Mucosa of rectum (tissue), 2 donors: ENCODE results near the gene DAP3.
"Not testable (repeated sequence)": the region's sequence is repeated elsewhere in the genome, so short reads cannot be mapped to it uniquely, and the experiment has no call there.

Source experiments
- H3K27ac ChIP-seq, 2 donors: one replicate each; pipeline ENCODE4 v1.7.0; 2013; ENCODE audit warnings: inconsistent platforms in 2 of 2, low read depth in 2 of 2, low read length in 2 of 2
- H3K27me3 ChIP-seq, 2 donors: one replicate each; pipeline ENCODE4 v1.7.0; 2013; ENCODE audit warnings: low read length in 2 of 2; ENCODE audit not compliant: control insufficient read depth in 2 of 2, insufficient read depth in 2 of 2
- H3K36me3 ChIP-seq, 2 donors: one replicate each; pipeline ENCODE4 v1.7.0; 2013; ENCODE audit warnings: low read length in 2 of 2; ENCODE audit not compliant: control insufficient read depth in 2 of 2, insufficient read depth in 2 of 2
- H3K4me1 ChIP-seq, 2 donors: one replicate each; pipeline ENCODE4 v1.7.0; 2013; ENCODE audit warnings: low read length in 2 of 2, mild to moderate bottlenecking in 1 of 2; ENCODE audit not compliant: control insufficient read depth in 2 of 2, insufficient read depth in 2 of 2
- H3K4me3 ChIP-seq, 2 donors: one replicate each; pipeline ENCODE4 v1.7.0; 2013; ENCODE audit warnings: low read length in 2 of 2
- H3K9ac ChIP-seq, 2 donors: one replicate each; pipeline ENCODE4 v1.7.0; 2013; ENCODE audit warnings: low read length in 2 of 2, low read depth in 1 of 2, mild to moderate bottlenecking in 1 of 2
- H3K9me3 ChIP-seq, 2 donors: one replicate each; pipeline ENCODE4 v1.7.0; 2013; ENCODE audit warnings: low read length in 2 of 2; ENCODE audit not compliant: control insufficient read depth in 2 of 2
- donor health status: healthy.
- donor health status: Normal muscosa, but diverticular disease.

Gene DAP3

DNA sequence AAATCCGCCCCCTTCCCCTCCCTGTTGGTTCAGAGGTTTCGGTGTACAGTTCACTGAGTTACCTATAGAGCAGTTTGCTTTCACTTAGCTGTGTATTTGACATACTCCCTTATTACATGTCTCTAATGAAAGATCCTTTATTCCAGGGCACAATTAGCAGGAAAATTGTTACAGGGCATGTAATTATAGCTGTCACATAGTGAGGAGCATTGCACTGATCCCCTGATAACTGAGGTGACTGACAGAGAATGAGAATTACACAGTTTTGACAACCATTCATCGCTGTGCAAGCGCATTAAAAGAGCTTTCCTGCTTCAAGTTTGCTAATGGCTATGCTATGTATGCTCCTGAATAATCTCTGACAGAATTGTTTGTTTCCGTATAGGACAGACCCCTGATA lies 26.9 kb downstream of the DAP3 start:
- H3K9me3 ChIP-seq = no peaks in the 10 kb centered on the region
- H3K36me3 ChIP-seq = peaks cover 2 to 12% of the 10 kb centered on the region in 2 donors
- H3K27me3 ChIP-seq = no peaks in the 10 kb centered on the region
- no peak overlapping the region for H3K4me3 ChIP-seq
- no peaks in the 10 kb centered on the region for H3K4me1 ChIP-seq
- no peak overlapping the region for H3K27ac ChIP-seq
- no peak overlapping the region for H3K9ac ChIP-seq

DNA sequence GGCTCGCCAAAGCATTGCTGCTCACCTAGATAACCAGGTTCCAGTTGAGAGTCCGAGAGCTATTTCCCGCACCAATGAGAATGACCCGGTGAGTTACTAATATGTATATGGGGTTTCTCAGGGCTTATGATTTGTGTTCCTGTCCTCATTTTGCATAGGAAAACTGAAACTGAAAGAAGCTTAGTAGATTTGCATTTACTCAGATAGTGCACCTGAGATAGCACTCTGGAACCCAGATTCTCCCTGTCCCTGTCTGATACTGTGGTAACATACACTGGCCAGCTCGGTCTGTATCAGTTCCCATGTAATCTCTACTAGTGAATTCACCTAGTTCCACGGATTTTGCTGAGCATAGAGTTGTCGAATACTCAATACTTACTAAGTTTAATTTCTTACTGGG lies 28.1 kb downstream of the DAP3 start:
- Histone ChIP-seq H3K4me3 (no peak overlapping the region), H3K36me3 (peaks cover 6 to 12% of the 10 kb centered on the region in 2 donors), H3K27me3 (no peaks in the 10 kb centered on the region), H3K27ac (no peak overlapping the region), H3K9ac (no peak overlapping the region), H3K9me3 (no peaks in the 10 kb centered on the region), H3K4me1 (no peaks in the 10 kb centered on the region)

DNA sequence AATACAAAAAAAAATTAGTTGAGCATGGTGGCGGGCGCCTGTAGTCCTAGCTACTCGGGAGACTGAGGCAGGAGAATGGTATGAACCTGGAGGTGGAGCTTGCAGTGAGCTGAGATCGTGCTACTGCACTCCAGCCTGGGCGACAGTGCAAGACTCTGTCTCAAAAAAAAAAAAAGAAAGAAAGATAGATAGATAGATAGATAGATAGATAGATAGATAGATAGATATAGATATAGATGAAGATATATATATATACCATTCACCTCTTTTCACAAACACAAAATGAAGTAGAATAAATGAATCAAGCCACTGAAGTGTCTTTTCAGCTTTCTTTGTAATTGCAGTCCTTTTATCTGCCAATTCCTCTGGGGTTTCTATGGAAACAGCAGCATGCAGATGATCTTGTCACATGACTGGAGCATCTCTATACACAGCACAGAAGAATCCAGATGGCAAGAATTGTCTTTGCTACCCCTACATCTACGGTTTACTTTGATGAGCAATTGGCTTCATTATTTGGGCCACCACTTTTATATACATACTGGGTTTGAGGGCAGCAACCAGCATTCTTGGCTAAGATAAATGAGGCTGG lies 29.7 kb downstream of the DAP3 start:
- not testable (repeated sequence) for H3K27me3 ChIP-seq, H3K4me3 ChIP-seq, H3K9ac ChIP-seq, H3K4me1 ChIP-seq, H3K9me3 ChIP-seq, H3K27ac ChIP-seq, H3K36me3 ChIP-seq

DNA sequence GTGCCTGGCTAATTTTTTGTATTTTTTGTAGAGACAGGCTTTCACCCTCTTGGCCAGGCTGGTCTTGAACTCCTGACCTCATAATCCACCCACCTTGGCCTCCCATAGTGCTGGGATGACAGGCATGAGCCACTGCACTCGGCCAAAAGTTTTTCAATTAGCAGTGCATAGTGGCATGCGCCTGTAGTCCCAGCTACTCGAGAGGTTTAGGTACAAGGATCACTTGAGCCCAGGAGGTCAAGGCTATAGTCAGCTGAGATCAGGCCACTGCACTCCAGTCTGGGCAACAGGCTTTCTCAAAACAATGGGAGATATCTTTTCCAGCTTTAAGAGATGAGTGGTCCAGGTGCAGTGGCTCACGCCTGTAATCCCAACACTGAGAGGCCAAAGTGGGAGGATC lies 30.8 kb downstream of the DAP3 start:
- Histone ChIP-seq H3K27me3 (no peaks in the 10 kb centered on the region), H3K4me1 (no peaks in the 10 kb centered on the region), H3K4me3 (no peak overlapping the region), H3K9ac (no peak overlapping the region), H3K27ac (no peak overlapping the region), H3K9me3 (no peaks in the 10 kb centered on the region), H3K36me3 (peaks cover under 1 to 6% of the 10 kb centered on the region in 2 donors)

DNA sequence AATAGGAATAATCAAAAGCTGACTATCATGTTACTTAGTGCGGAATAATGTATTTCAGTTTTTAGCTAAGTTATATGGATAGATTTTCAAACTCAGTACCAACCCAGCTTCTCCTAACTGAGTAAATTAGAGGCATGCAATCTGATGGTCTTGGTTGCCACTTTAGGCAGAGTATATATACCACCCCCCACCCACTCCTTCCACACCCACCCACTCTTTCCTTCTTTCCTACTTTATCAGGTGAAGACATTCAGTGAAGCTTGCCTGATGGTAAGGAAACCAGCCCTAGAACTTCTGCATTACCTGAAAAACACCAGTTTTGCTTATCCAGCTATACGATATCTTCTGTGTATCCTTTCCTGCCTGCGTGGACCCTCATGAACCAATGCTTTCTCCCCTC lies 36.3 kb downstream of the DAP3 start:
- H3K27me3 ChIP-seq = no peaks in the 10 kb centered on the region
- no peak overlapping the region for H3K27ac ChIP-seq
- H3K36me3 ChIP-seq = peaks cover 5 to 6% of the 10 kb centered on the region in 2 donors
- no peak overlapping the region for H3K9ac ChIP-seq
- H3K4me3 ChIP-seq = no peak overlapping the region
- H3K9me3 ChIP-seq = no peaks in the 10 kb centered on the region
- no peaks in the 10 kb centered on the region for H3K4me1 ChIP-seq

DNA sequence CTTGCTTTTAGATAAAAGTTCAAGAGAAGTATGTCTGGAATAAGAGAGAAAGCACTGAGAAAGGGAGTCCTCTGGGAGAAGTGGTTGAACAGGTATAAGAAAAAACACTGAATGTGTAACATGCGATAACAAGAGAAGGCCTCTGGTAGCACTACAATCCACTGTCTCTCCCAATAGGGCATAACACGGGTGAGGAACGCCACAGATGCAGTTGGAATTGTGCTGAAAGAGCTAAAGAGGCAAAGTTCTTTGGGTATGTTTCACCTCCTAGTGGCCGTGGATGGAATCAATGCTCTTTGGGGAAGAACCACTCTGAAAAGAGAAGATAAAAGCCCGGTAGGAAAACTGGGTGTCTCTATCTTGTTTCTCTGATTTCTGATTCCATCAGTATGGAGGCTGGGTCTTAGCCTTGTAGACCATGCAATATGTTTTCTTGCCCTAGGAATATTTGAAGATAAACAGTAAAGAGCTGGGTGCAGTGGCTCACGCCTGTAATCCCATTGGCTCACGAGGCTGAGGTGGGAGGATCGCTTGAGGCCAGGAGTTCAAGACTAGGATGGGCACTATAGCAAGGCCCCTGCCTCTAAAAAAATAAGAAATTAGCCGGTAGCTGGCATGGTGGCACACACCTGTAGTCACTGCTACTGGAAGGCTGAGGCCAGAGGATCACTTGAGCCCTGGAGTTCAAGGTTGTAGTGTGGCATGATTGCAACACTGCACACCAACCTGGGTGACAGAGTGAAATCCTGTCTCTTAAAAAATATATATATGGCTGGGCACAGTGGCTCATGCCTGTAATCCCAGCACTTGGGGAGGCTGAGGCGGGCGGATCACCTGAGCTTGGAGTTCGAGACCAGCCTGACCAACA lies 40.4 kb downstream of the DAP3 start:
- Histone ChIP-seq H3K9ac (no peak overlapping the region), H3K4me3 (no peak overlapping the region)

DNA sequence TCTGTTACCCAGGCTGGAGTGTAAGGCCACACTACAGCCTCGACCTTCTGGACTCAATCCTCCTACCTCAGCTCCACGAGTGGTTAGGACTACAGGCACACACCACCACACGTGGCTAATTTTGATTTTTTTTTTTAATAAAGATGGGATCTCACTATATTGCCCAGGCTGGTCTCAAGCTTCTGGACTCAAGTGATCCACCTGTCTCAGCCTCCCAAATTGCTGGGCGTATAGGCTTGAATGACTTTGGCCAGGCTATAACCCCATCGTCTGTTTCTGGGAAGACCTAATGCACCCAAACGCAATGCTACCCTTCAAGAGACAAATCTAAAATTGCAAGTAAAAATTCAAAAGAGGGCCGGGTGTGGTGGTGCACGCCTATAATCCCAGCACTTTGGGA lies 52.1 kb downstream of the DAP3 start:
- H3K9ac ChIP-seq = no peak overlapping the region
- peaks cover 0 to 4% of the 10 kb centered on the region in 2 donors for H3K4me1 ChIP-seq
- H3K36me3 ChIP-seq = peaks cover 17 to 23% of the 10 kb centered on the region in 2 donors
- no peaks in the 10 kb centered on the region for H3K9me3 ChIP-seq
- H3K4me3 ChIP-seq = no peak overlapping the region
- no peak overlapping the region for H3K27ac ChIP-seq
- no peaks in the 10 kb centered on the region for H3K27me3 ChIP-seq

More for the DNA sequence above, 40.4 kb downstream of the DAP3 start:
- peaks cover 3 to 18% of the 10 kb centered on the region in 2 donors for H3K36me3 ChIP-seq
- no peaks in the 10 kb centered on the region for H3K4me1 ChIP-seq
- H3K9me3 ChIP-seq = no peaks in the 10 kb centered on the region
- H3K27me3 ChIP-seq = no peaks in the 10 kb centered on the region
- H3K27ac ChIP-seq = no peak overlapping the region

DNA sequence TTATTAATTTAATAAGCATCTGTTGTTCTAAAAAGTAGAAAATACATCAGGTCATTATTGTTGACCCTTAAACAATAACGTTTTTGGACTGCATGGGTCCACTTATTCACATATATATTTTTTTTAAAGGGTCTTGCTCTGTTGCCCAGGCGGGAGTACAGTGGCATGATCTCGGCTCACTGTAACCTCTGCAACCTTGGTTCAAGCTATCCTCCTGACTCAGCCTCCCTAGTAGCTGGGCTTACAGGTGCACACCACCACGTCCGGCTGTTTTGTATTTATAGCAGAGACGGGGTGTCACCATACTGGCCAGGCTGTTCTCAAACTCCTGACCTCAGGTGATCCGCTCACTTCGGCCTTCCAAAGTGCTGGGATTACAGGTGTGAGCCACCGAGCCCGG lies 53.0 kb downstream of the DAP3 start:
- H3K27ac ChIP-seq = no peak overlapping the region
- H3K27me3 ChIP-seq = no peaks in the 10 kb centered on the region
- H3K9me3 ChIP-seq = no peaks in the 10 kb centered on the region
- H3K4me3 ChIP-seq = no peak overlapping the region
- H3K36me3 ChIP-seq = peaks cover 10 to 14% of the 10 kb centered on the region in 2 donors
- H3K4me1 ChIP-seq = peaks cover 0 to 4% of the 10 kb centered on the region in 2 donors
- H3K9ac ChIP-seq = no peak overlapping the region

DNA sequence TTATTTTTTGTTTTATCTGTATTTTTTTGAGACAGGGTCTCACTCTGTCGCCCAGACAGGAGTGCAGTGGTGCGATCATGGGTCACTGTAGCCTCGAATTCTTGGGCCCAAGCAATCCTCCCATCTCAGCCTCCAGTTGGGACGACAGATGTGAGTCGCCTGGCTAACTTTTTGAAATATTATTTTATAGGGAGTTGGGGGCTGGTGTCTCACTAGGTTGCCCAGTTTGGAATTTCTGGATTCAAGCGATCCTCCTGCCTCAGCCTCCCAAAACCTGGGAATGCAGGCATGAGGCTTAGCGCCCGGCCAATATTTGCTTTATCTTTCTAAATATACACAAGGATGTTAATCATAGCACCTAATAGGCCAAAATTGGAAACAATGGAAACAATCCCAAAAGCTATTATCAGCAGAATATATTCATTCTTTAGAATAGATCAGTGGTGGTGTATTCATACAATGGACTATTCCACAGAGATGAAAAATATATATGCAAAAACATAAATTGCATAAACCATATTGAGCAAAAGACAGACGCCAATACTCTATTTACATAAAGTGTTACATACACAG lies 55.9 kb downstream of the DAP3 start:
- Histone ChIP-seq H3K36me3 (peaks cover 0 to 5% of the 10 kb centered on the region in 2 donors), H3K4me3 (peak overlapping the region; percentile 78 to 96), H3K27ac (peak overlapping the region; percentile 55 to 72), H3K9ac (peak overlapping the region; percentile 75 to 85), H3K9me3 (no peaks in the 10 kb centered on the region), H3K27me3 (no peaks in the 10 kb centered on the region), H3K4me1 (peaks cover 0 to 4% of the 10 kb centered on the region in 2 donors)
